Measurements from ENCODE around the gene DNAH10.

DNAH10 gene

DNA sequence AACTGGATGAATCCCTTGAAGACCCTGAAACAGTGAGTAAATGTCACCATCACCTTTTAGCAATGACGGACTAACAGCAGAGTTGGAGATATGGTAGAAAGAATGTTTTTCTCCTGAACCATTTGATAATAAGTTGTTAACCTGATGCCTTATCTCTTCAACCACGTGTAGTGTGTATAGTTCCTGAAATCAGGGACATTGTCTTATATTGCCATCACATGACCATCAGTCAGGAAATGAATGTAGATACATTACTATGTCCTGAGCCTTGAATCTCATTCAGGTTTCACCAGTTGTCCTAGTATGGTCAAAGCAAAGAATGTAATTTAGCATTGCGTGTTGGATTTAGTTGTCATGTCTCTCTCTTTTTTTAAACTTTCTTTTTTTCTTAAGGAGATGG is 34.2 kb upstream of the DNAH10 start:
- TF ChIP-seq, protein P1, sequence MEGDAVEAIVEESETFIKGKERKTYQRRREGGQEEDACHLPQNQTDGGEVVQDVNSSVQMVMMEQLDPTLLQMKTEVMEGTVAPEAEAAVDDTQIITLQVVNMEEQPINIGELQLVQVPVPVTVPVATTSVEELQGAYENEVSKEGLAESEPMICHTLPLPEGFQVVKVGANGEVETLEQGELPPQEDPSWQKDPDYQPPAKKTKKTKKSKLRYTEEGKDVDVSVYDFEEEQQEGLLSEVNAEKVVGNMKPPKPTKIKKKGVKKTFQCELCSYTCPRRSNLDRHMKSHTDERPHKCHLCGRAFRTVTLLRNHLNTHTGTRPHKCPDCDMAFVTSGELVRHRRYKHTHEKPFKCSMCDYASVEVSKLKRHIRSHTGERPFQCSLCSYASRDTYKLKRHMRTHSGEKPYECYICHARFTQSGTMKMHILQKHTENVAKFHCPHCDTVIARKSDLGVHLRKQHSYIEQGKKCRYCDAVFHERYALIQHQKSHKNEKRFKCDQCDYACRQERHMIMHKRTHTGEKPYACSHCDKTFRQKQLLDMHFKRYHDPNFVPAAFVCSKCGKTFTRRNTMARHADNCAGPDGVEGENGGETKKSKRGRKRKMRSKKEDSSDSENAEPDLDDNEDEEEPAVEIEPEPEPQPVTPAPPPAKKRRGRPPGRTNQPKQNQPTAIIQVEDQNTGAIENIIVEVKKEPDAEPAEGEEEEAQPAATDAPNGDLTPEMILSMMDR (IDR thresholded peaks at IDR 0.05; ENCODE audit: low read depth, low read length): no peak
- DNase-seq (ENCODE audit: extremely low read depth, low read depth): no peak

DNA sequence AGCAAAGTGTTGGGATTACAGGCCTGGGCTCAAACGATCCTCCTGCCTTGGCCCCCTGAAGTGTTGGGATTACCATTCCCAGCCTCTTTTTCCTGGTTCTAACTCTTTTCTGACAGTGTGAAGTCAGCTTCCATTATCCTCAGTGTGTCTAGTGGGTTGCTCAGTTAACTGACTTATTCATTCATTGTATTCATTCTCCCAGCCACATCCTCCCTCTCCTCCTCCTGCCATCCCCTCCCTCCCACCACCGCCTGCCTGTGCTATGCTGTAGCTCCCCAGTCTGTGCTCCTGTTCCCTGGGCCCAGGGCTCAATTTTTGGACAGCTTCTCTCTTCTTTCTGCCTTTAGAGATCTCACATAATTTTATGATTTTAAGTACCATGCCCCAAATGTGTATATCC is 30.5 kb upstream of the DNAH10 start:
- TF ChIP-seq, protein P1 (IDR thresholded peaks at IDR 0.05; ENCODE audit: low read depth, low read length): no peak
- DNase-seq (ENCODE audit: extremely low read depth, low read depth): no peak

DNA sequence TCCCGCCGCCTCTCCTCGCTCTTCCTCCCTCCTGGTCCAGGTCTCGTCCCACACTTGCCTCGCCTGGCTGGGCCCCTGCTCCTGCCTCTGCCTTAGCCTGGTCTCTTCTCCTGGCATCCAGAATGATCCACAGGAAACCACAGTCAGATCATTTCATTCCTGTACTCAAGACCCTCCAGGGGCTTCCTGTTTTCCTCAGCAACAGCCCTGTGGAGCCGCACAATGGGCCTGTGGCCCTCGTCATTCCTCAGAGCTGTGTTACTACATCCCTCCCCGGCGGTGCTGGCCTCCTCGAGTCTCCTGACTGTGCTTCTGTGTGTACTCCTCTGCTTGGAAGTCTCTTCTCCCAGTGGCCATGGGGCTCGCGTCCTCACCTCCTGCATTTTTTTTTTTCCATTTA is 29.9 kb upstream of the DNAH10 start:
- DNase-seq (ENCODE audit: extremely low read depth, low read depth): no peak
- TF ChIP-seq, protein P1 (IDR thresholded peaks at IDR 0.05; ENCODE audit: low read depth, low read length): no peak

GRCh38 chr12:123733229-123733628 is 28.9 kb upstream of the DNAH10 start:
- DNase-seq (ENCODE audit: extremely low read depth, low read depth): no peak
- TF ChIP-seq, protein P1 (IDR thresholded peaks at IDR 0.05; ENCODE audit: low read depth, low read length): no peak

DNA sequence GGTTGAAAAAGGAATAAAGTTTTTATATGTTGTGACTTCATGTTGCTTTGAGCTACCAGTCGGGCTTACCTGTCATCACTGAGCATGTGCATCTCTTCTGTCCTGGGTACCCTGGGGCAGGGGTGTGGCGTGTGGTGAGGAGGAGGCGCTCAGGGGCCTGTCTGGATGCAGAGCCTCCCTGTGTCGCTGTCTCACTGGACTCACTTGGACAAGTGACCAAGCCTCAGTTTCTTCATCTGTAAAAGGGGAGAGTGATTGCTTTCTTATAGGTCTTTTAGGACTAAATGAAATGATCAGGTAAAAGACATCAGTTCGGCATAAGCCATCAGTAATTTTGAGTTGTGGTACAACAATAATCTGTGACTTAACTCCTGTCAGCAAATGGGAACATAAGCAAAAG is 27.8 kb upstream of the DNAH10 start:
- TF ChIP-seq, protein P1 (IDR thresholded peaks at IDR 0.05; ENCODE audit: low read depth, low read length): no peak
- DNase-seq (ENCODE audit: extremely low read depth, low read depth): no peak

DNA sequence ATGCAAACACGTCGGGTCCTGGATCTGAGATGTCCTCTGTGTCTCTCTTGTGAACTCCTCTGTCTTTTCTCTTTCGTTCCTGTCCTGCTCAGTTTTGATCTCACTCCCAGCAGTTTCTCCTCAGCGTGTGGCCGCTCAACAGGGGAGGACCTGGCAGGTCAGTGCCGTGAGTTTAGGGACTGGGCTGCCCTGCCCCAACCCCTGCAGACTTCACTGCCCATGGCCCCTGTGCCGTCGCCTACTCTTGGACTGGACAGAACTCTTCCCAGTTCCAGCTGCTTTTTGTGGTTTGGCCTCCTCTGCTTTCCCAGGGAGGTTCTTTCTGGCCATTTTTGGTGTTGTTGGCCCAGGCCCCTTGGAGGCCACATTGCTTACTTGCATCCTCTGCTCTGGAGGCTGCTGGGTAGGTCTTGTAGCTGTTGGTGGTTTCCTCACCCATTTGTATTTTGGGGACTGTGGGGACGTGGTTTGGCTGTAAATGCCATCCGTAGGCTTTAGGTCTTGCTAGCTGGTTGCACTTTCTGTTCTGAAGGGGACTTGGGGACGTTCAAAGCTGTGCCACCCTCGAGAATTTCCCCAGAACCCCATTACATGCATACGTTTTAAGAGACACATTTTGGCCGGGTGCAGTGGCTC is 20.0 kb upstream of the DNAH10 start:
- TF ChIP-seq, protein P1 (IDR thresholded peaks at IDR 0.05; ENCODE audit: low read depth, low read length): no peak
- no peak for DNase-seq (ENCODE audit: extremely low read depth, low read depth)

- no peak for DNase-seq (ENCODE audit: extremely low read depth, low read depth)
Observed at GRCh38 chr12:123743002-123743401, 19.1 kb upstream of the DNAH10 start.

More at GRCh38 chr12:123743002-123743401, 19.1 kb upstream of the DNAH10 start:
- TF ChIP-seq, protein P1 (IDR thresholded peaks at IDR 0.05; ENCODE audit: low read depth, low read length): no peak

All from AG09319 (cell line).